GM21723 (cell line): ENCODE data around the gene RNF32.
"Not testable (repeated sequence)": the region's sequence is repeated elsewhere in the genome, so short reads cannot be mapped to it uniquely, and the experiment has no call there.

Source experiments
- ATAC-seq: cut with Tn5 transposase; IDR thresholded peaks from one replicate; pipeline ENCODE4 v1.9.1; 2021; ENCODE audit warnings: mild to moderate bottlenecking, moderate library complexity; ENCODE audit not compliant: unreplicated experiment

The RNF32 gene

DNA sequence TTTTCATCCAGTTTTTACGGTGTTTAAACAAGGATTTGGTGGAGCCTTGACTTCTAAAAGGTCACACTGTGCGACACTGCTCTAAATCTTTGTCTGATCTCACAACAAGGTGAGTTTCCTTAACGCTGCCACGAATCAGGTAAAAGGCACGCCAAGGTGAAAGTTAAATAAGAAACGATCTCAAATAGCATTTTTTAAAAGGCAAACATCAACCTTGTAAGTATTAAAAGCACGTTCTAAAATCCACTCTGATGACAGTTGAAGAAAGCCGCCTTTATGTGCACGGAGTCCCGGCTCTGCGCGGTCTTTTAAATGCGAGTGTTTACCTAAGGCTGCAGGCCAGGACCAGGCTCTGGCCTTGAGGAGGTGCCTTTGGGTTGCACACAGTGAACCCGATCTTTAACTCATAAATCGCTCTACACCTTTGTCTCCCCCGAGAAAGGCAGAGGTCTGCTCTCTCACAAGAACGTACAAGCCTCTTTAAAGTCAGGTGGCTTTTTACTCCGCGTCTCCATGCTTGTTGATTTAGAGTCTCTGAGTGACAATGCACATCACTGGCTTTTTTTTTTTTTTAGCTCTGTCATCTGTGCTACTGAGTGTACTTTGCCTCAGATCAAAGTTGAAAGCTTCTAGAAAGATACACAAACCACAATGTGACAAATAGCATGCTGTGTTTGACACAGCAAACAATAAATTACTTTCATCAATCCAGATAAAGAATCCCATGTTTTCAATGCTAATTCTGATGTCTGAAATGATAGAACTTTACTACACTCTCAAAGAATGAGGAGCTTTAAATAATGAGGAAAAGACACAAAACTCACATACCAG is 25.9 kb upstream of the RNF32 start:
- no peak for ATAC-seq

DNA sequence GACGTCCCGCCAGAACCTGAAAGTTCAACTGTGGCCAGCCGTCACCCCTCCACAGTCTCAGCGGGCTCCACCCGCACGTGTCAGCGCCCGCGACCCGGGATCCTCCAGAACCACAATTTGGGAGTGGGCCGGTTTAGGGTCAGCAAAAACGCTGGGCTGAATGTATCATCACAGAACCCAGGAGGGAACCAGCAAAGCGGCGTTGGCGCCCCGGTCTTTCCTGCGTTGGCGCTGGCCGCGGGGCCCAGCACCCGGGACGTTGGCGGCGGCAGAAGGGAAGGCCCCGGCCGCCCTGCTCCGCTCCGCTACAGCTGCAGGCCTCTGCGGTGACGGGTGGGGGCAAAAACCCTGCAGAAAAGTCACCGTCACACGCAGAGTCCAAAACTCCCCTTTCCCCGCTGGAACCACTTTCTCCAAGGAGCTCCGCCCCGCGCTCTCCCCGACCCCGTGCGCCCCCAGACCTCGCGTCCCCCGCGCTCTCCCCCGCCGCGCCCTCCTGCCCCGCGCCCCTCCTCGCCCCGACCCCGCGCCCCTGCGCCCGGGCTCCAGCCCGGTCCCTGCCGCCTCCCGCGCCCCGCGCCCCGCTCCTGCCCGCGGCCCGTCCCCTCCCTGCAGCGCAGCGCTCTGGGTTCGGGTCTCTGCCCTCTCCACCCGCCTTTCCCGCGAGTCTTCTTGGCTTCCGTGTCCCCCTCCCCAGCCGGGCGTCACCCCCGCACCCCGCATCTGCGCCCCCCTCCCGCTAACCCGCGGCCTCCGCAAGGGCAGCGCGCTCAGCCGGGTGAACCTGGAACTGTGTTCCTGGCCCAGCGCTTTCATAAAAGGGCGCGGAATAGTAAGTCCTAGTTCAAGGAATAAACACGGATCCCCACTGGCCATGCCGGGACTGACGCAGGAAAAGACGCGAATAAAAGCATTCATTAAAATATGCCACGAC is 24.0 kb upstream of the RNF32 start:
- no peak for ATAC-seq

DNA sequence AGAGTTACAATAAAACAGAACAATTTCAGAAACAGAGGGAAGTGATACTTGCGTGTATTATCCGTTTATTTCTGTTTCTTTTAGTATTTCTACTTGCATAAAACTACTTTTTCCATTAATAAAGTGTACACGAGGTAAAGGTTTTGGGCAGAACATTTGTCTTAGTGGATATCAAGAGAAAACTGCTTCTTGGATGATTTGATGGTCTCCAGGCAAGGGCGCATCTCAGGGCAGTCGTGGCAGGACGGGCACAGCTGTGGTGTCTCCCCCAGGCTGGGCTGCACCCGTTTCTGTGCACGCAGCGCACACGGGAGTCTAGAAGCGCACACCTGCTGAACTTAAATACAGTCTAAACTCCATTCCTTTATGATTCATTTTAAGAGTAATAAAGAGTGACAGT is 23.4 kb upstream of the RNF32 start:
- no peak for ATAC-seq

DNA sequence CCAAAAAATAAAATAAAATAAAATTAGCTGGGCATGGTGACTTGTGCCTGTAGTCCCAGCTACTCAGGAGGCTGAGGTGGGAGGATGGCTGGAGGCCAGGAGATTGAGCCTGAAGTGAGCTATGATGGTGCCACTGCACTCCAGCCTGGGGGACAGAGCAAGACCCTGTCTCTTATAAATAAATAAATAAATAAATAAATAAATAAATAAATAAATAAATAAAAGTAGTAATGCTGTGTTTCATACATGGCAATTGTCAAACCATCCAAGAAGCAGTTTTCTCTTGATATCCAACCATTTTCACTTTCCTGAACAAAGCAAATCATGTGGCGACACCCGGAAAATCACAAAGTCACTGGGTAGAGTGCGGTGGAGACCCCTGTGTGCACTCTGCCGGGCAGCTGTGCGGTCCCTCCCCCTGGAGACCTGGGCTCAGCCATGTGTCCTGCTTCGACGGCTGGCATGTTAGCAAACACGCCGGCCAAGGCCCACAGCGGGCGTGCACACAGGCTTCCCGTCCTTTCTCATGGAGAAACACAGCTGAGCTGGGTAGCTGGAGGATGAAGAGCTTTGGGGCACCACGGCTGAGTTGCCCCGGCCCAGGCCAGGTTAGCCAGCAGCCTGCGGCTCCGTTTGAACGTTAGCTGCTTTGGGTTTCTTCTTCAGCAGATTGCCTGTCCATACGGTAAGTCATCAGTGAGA is 22.3 kb upstream of the RNF32 start:
- no peak for ATAC-seq

- no peak for ATAC-seq
Measured at GRCh38 chr7:156618780-156619367, 21.7 kb upstream of the RNF32 start.

- not testable (repeated sequence) for ATAC-seq
Measured at GRCh38 chr7:156619488-156620290, 20.9 kb upstream of the RNF32 start.

DNA sequence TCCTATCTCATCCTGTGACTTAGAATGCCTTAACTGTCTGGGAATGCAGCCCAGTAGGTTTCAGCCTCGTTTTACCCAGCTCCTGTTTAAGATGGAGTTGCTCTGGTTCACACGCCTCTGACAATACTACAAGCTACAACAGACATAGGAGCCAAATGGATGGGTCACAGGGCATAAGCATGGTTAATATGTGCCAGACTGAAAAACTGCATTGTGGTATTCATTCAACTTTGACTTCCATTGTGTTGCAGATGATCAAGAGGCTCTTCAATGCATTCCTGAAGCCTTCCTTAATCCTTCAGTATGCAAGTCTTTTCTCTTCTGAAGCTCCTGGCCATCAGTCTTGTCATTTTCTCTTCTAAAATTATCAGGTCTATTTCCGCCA is 20.3 kb upstream of the RNF32 start:
- ATAC-seq = no peak

DNA sequence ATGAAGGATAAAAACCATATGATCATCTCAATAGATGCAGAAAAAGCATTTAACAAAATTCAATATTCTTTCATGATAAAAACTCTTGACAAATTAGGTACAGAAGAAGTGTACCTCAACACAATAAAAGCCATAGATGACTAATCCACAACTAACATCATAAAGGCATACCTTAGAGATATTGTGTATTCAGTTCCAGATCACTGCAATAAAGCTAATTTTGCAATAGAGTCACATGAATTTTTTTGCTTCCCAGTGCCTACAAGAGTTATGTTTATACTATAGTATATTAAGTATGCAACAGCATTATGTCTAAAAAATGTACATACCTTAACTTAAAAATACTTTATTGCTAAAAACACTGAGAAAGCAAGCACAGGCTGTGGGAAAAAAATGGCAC is 18.9 kb upstream of the RNF32 start:
- no peak for ATAC-seq

DNA sequence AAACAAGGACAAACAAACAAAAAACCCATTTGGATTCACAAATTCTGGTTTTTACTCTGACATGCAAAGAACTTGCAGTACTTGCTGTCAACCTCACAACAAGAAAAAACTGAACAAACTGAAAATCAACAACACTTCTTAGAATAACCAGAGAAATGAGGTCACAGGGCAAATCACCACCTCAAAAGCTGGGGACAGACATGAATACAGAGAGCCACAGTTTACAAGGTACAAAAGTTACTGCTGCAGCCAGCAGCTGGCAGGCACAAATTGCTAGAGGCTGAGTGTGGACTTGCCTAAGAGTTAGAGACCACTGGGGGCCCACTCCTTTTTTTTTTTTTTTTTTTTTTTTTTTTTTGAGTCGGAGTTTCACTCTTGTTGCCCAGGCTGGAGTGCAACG is 15.0 kb upstream of the RNF32 start:
- no peak for ATAC-seq

DNA sequence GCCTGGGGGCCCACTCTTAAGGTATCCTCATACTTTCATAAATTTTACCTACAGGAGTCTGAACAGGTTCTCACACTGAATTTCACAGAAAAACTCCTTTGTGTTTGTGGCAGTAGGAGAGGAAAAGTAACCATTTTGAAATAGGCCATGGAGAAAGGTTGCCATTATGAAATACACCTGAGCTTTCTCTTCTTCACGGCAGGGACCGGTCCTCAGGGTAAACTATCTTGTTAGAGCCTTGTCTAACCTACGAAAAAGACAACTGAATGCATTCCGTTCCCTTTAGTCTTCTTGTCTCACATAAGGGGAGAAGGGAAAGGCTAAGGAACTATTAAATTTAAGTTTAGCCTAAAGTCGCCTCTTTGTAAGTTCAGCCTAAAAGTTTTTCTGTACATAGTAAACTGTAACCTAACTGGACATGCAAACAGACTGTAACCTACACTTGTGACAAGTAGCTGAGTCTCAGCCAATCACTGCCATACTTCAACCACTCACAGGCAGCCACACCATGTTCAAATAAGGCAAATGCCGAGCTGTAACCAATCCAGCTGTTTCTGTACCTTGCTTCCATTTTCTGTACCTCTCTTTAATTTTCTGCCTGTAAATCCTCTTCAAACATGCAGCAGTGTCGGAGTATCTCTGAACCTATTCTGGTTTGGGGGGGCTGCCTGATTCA is 14.2 kb upstream of the RNF32 start:
- ATAC-seq = no peak

- no peak for ATAC-seq
Measured at GRCh38 chr7:156628562-156628961, 12.0 kb upstream of the RNF32 start.

- no peak for ATAC-seq
Measured at GRCh38 chr7:156629873-156630272, 10.7 kb upstream of the RNF32 start.

DNA sequence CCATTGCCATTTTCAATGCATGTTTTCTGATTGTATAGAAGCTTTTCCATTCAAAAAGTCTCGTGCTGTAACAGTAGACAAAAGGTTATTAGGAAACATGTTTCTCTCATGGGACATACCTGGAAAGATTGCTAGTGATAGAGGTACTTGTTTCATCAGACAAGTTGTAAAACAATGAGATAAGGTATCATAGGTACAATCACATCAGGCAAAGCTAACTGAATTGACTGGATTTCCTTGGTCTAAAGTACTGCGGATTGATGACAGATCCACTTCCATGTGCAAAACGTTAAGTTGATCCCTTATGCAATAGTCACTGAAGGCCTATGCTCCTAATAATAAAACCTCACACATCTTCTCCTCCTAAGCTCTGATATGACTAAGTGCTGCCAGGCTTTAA is 6.5 kb upstream of the RNF32 start:
- no peak for ATAC-seq

GRCh38 chr7:156635529-156636385 is 4.8 kb upstream of the RNF32 start:
- ATAC-seq = no peak

- not testable (repeated sequence) for ATAC-seq
Measured at GRCh38 chr7:156637093-156637492, 3.5 kb upstream of the RNF32 start.

- ATAC-seq = no peak
Measured at GRCh38 chr7:156638443-156639077, 2.0 kb upstream of the RNF32 start.

GRCh38 chr7:156639426-156640256 is 933 bp upstream of the RNF32 start:
- no peak for ATAC-seq
